OCI-LY7 (cell line): Measurements from ENCODE around the gene MRPS24.

Experiments used
- CTCF ChIP-seq: fragments of 200-600 bp; sonication (generic); conservative IDR thresholded peaks from 2 replicates; pipeline ENCODE4 v1.5.1; 2014; ENCODE audit warnings: mild to moderate bottlenecking, antibody characterized with exemption, low read length, moderate library complexity, mixed read lengths
- EZH2phosphoT487 ChIP-seq: fragments of 200-600 bp; sonication (generic); IDR thresholded peaks from 2 replicates; pipeline ENCODE4 v1.6.1; 2018; ENCODE audit warnings: low read depth, borderline replicate concordance, mild to moderate bottlenecking, mixed run types, antibody characterized with exemption, low read length, moderate library complexity, mixed read lengths

- TF ChIP-seq CTCF (no peak), EZH2phosphoT487 (no peak)
Measured at GRCh38 chr7:43824963-43825362, 44.4 kb downstream of the MRPS24 start.
